Effector memory CD8-positive, alpha-beta T cell (primary cell): ENCODE data around the gene CCDC122.

ENCODE experiments used
- ATAC-seq: fragments of 150-1000 bp; cut with Tn5 transposase; replicated peaks from 2 replicates; pipeline ENCODE4 v1.10.0; 2021; ENCODE audit warnings: mild to moderate bottlenecking, moderate library complexity
- DNase-seq, 3 experiments: peaks; one replicate each; pipeline ENCODE4 v3.0.0; 2021
- H3K27ac Mint-ChIP-seq, 2 donors: one replicate each; pipeline ENCODE4 v1.8.0; 2022; ENCODE audit warnings: mild to moderate bottlenecking in 2 of 2, mixed read lengths in 2 of 2, moderate library complexity in 2 of 2
- H3K27me3 Mint-ChIP-seq, 2 donors: one replicate each; pipeline ENCODE4 v1.8.0; 2022; ENCODE audit warnings: mixed read lengths in 2 of 2
- H3K36me3 Mint-ChIP-seq: one replicate; pipeline ENCODE4 v1.8.0; 2022; ENCODE audit warnings: mild to moderate bottlenecking, moderate library complexity, mixed read lengths; ENCODE audit not compliant: insufficient read depth
- H3K4me1 Mint-ChIP-seq, 2 donors: one replicate each; pipeline ENCODE4 v1.8.0; 2022; ENCODE audit warnings: low read depth in 2 of 2, mixed read lengths in 2 of 2
- H3K4me3 Mint-ChIP-seq, 2 donors: one replicate each; pipeline ENCODE4 v1.8.0; 2022; ENCODE audit warnings: mild to moderate bottlenecking in 2 of 2, mixed read lengths in 2 of 2, moderate library complexity in 2 of 2
- H3K9me3 Mint-ChIP-seq, 2 donors: one replicate each; pipeline ENCODE4 v1.8.0; 2022; ENCODE audit warnings: mixed read lengths in 2 of 2

Gene CCDC122

DNA sequence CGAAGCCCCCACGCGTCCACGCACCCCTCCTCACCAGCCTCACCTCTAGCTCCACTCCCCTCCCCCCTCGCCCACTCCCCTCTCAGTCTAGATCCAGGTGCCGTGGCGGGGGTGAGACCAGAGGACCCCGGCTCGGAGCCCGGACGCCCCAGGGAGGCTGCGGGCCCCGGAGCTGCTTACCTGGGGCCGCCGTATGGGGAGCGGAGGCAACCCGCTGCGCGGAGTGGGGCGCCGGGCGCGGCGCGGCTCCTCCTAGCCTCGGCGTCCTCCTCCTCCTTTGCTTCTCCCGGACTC, 93.1 kb downstream of the CCDC122 start:
- DNase-seq: no peak
- Mint-ChIP-seq H3K9me3 (no peaks in the 10 kb centered on the region), H3K36me3 (no peaks in the 10 kb centered on the region), H3K27ac (no peak overlapping the region), H3K27me3 (peaks cover 32 to 47% of the 10 kb centered on the region in 2 donors), H3K4me1 (peaks cover 2 to 4% of the 10 kb centered on the region in 2 donors), H3K4me3 (peak overlapping the region; percentile 55 to 77)
- ATAC-seq: no peak
